Measurements from ENCODE around the gene HS6ST2. TPM values are rescaled to one million over a fixed set of nuclear protein-coding genes. Genes with fewer than 3 reads are reported as not detected.
"Not testable (repeated sequence)": the region's sequence is repeated elsewhere in the genome, so short reads cannot be mapped to it uniquely, and the experiment has no call there.

HS6ST2 gene
- under 1 TPM; 0.08 to 0.19 TPM for total RNA-seq

GRCh38 chrX:132958091-132958703, at the start of gene HS6ST2:
TSS of gene HS6ST2 (minus strand) at chrX:132958629.
- no peak within 1 kb of the TSS for H3K27ac Mint-ChIP-seq
- peak within 1 kb of the TSS; percentile 41 for H3K4me3 Mint-ChIP-seq
- H3K9me3 Mint-ChIP-seq = no peaks in the 10 kb centered on the region
- H3K36me3 Mint-ChIP-seq (ENCODE audit: low read depth) = no peaks in the 10 kb centered on the region
- peaks cover 25% of the 10 kb centered on the region for H3K27me3 Mint-ChIP-seq
- ATAC-seq (replicated peaks) = peak; percentile 23
- no peaks in the 10 kb centered on the region for H3K4me1 Mint-ChIP-seq

- Mint-ChIP-seq H3K9me3 (no peaks in the 10 kb centered on the region), H3K27me3 (peaks cover 12% of the 10 kb centered on the region), H3K36me3 (ENCODE audit: low read depth) (no peaks in the 10 kb centered on the region), H3K4me1 (no peaks in the 10 kb centered on the region), H3K4me3 (no peak overlapping the region), H3K27ac (no peak overlapping the region)
- ATAC-seq (replicated peaks) = no peak
These were observed 49.0 kb upstream of the HS6ST2 start for GRCh38 chrX:133007458-133007857.

DNA sequence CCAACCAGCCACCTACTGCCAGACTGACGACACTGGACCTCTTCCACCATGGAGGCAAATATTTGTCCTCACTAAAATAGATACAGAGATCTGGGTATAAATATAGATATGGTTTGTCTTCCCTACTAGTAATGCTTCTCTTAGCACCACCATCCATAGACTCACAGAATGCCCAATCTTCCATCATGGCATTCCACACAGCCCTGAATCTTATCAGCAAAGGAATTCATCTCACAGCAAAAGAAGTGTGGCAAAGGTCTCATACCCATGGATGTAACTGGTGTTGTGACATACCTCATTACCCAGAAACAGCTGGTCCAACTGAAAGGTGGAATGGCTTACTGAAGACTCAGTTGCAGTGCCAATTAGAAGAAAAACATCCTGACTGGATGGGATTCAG, 47.2 kb upstream of the HS6ST2 start:
- no peaks in the 10 kb centered on the region for H3K4me1 Mint-ChIP-seq
- peaks cover 12% of the 10 kb centered on the region for H3K27me3 Mint-ChIP-seq
- no peak overlapping the region for H3K27ac Mint-ChIP-seq
- no peaks in the 10 kb centered on the region for H3K9me3 Mint-ChIP-seq
- ATAC-seq (replicated peaks) = no peak
- H3K4me3 Mint-ChIP-seq = no peak overlapping the region
- no peaks in the 10 kb centered on the region for H3K36me3 Mint-ChIP-seq (ENCODE audit: low read depth)

DNA sequence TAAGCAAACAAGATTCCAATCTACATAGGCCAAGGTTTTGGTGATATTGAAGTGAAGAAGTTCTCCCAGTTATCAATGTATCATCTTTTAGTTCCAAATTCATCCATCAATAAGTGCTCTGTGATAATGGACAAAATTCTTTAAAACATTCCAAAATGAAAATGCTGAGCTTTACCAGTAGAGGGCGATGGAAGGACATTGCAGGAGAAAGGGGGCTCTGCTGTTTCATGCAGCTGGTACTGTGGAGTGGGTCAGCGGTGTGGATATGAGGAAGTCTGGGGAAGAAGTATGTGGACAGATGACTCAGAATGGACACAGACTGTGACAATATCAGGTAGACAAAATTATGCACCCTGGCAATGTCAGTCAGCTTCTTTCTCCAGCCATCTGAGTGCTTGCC, 46.6 kb upstream of the HS6ST2 start:
- no peak overlapping the region for H3K27ac Mint-ChIP-seq
- no peaks in the 10 kb centered on the region for H3K9me3 Mint-ChIP-seq
- ATAC-seq (replicated peaks) = no peak

DNA sequence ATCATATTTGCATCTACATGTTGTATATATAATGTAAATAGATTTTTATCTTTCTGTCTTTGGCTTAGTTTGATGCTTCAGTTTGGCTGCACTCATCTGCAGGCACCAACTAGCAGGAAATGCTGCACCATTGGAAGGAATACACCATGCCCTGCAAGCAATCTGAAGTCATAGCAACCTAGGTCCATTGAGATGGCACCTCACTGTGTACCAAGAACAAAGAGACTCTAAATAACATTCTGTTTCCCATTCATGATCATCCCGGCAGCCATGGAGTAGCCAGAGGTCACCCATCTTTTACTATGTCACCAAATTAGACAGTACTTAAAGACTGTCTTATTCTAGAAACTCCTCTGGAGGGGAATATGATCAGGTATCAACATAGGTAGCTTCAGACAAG, 40.8 kb upstream of the HS6ST2 start:
- Mint-ChIP-seq H3K4me1 (no peaks in the 10 kb centered on the region), H3K4me3 (no peak overlapping the region), H3K36me3 (ENCODE audit: low read depth) (no peaks in the 10 kb centered on the region), H3K27ac (no peak overlapping the region), H3K27me3 (peaks cover 13% of the 10 kb centered on the region), H3K9me3 (no peaks in the 10 kb centered on the region)
- ATAC-seq (replicated peaks) = no peak

More for the DNA sequence above, 46.6 kb upstream of the HS6ST2 start:
- H3K27me3 Mint-ChIP-seq = peaks cover 12% of the 10 kb centered on the region
- no peaks in the 10 kb centered on the region for H3K36me3 Mint-ChIP-seq (ENCODE audit: low read depth)
- no peak overlapping the region for H3K4me3 Mint-ChIP-seq
- H3K4me1 Mint-ChIP-seq = no peaks in the 10 kb centered on the region

GRCh38 chrX:132990835-132991234, 32.4 kb upstream of the HS6ST2 start:
- no peaks in the 10 kb centered on the region for H3K36me3 Mint-ChIP-seq (ENCODE audit: low read depth)
- peaks cover 3% of the 10 kb centered on the region for H3K27me3 Mint-ChIP-seq
- H3K4me3 Mint-ChIP-seq = no peak overlapping the region
- H3K9me3 Mint-ChIP-seq = no peaks in the 10 kb centered on the region
- no peak overlapping the region for H3K27ac Mint-ChIP-seq
- no peak for ATAC-seq (replicated peaks)
- no peaks in the 10 kb centered on the region for H3K4me1 Mint-ChIP-seq

GRCh38 chrX:132986556-132986955, 28.1 kb upstream of the HS6ST2 start:
- no peak overlapping the region for H3K27ac Mint-ChIP-seq
- H3K4me3 Mint-ChIP-seq = no peak overlapping the region
- H3K4me1 Mint-ChIP-seq = no peaks in the 10 kb centered on the region

GRCh38 chrX:132984058-132984650, 25.7 kb upstream of the HS6ST2 start:
- no peak for ATAC-seq (replicated peaks)
- Mint-ChIP-seq H3K9me3 (no peaks in the 10 kb centered on the region), H3K4me1 (no peaks in the 10 kb centered on the region), H3K27me3 (peaks cover 8% of the 10 kb centered on the region), H3K36me3 (ENCODE audit: low read depth) (no peaks in the 10 kb centered on the region), H3K4me3 (no peak overlapping the region), H3K27ac (no peak overlapping the region)

More at GRCh38 chrX:132986556-132986955, 28.1 kb upstream of the HS6ST2 start:
- Mint-ChIP-seq H3K27me3 (peaks cover 8% of the 10 kb centered on the region), H3K9me3 (no peaks in the 10 kb centered on the region), H3K36me3 (ENCODE audit: low read depth) (no peaks in the 10 kb centered on the region)
- no peak for ATAC-seq (replicated peaks)

GRCh38 chrX:132983496-132983895, 25.1 kb upstream of the HS6ST2 start:
- ATAC-seq (replicated peaks) = no peak
- no peak overlapping the region for H3K27ac Mint-ChIP-seq
- no peaks in the 10 kb centered on the region for H3K36me3 Mint-ChIP-seq (ENCODE audit: low read depth)
- peaks cover 8% of the 10 kb centered on the region for H3K27me3 Mint-ChIP-seq
- no peaks in the 10 kb centered on the region for H3K9me3 Mint-ChIP-seq
- H3K4me1 Mint-ChIP-seq = no peaks in the 10 kb centered on the region
- no peak overlapping the region for H3K4me3 Mint-ChIP-seq

GRCh38 chrX:132980035-132980434, 21.6 kb upstream of the HS6ST2 start:
- H3K27ac Mint-ChIP-seq; H3K36me3 Mint-ChIP-seq (ENCODE audit: low read depth); H3K9me3 Mint-ChIP-seq; ATAC-seq (replicated peaks); H3K4me3 Mint-ChIP-seq; H3K4me1 Mint-ChIP-seq; H3K27me3 Mint-ChIP-seq: not testable (repeated sequence)

- Mint-ChIP-seq H3K4me3 (no peak overlapping the region), H3K9me3 (no peaks in the 10 kb centered on the region)
These were observed 10.0 kb upstream of the HS6ST2 start for GRCh38 chrX:132968296-132968949.

DNA sequence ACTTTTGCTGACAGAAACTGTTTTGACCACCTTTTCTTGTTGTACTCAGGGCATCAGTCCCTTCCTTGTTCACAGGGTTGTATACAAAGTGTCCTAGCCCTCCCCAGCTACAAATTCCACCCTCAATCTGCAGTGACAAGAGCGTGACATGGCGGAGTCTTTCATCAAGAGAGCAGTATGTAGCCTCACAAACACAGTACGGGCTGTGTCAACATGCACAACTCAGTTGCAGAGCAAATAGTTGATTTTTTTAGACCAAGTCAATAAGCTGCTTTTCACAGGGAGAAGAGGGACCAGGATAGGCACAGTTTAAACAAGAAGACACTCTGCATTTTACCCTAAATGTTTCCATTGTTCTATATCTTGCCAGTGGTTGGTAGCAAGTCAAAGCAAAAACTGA, 8.6 kb upstream of the HS6ST2 start:
- no peaks in the 10 kb centered on the region for H3K36me3 Mint-ChIP-seq (ENCODE audit: low read depth)
- H3K4me1 Mint-ChIP-seq = no peaks in the 10 kb centered on the region

More at GRCh38 chrX:132968296-132968949, 10.0 kb upstream of the HS6ST2 start:
- no peak overlapping the region for H3K27ac Mint-ChIP-seq
- no peaks in the 10 kb centered on the region for H3K27me3 Mint-ChIP-seq
- H3K4me1 Mint-ChIP-seq = no peaks in the 10 kb centered on the region
- ATAC-seq (replicated peaks) = no peak
- no peaks in the 10 kb centered on the region for H3K36me3 Mint-ChIP-seq (ENCODE audit: low read depth)

DNA sequence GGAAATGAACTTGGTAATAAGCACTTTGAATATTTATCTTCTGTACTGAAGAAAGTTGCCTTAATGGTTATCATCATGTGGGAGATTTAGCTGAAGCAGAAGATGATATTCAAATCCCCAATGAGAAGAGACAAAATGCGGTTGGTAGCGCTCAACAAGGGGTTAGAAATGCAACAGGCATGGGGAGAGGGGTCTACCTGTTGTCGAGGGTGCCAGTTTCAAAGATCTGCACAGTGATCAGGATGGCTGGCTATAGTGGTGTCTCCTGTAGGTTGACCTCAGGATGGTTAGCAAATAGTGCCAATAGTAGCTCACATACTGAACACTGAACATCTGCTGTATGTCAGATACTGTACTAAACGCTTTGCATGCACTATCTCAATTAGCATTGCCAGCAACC, 7.0 kb upstream of the HS6ST2 start:
- Mint-ChIP-seq H3K36me3 (ENCODE audit: low read depth) (no peaks in the 10 kb centered on the region), H3K27ac (no peak overlapping the region), H3K4me1 (no peaks in the 10 kb centered on the region), H3K4me3 (no peak overlapping the region), H3K9me3 (no peaks in the 10 kb centered on the region), H3K27me3 (peaks cover under 1% of the 10 kb centered on the region)
- ATAC-seq (replicated peaks) = no peak

More for the DNA sequence above, 8.6 kb upstream of the HS6ST2 start:
- Mint-ChIP-seq H3K9me3 (no peaks in the 10 kb centered on the region), H3K4me3 (no peak overlapping the region), H3K27me3 (no peaks in the 10 kb centered on the region), H3K27ac (no peak overlapping the region)
- no peak for ATAC-seq (replicated peaks)

DNA sequence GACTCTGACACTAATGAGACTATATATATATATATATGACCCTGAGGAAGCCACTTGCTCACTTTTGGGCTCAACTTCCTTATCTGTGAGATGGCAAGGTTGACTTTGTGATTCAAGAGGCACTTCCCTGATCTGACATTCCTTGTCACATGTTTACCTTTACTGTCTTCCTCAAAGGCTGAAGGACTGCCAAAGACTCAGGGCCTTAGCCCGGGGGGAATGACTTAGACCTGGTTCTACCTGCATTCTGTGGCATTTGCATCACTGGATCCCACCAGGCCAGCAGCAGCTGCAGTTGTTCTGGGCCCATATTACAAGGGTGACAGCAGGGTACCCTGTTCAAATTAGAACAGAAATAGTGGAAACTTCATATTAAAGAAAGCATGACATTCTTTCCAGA, 3.1 kb upstream of the HS6ST2 start:
- Mint-ChIP-seq H3K36me3 (ENCODE audit: low read depth) (no peaks in the 10 kb centered on the region), H3K9me3 (no peaks in the 10 kb centered on the region), H3K4me1 (no peaks in the 10 kb centered on the region), H3K27ac (no peak overlapping the region), H3K4me3 (no peak overlapping the region), H3K27me3 (peaks cover 4% of the 10 kb centered on the region)
- ATAC-seq (replicated peaks) = no peak

Measured in activated T-helper 17 cell treated with anti-CD3 and anti-CD28 coated beads, Interleukin-2, amount 50 U/mL, for 72 hours (primary cell).